ENCODE data around the gene SDK2. TPM values are rescaled to one million over a fixed set of nuclear protein-coding genes. Genes with fewer than 3 reads are reported as not detected.

The SDK2 gene
- total and polyA plus RNA-seq, 9 of the 15 experiments (the other 6 are each of a cell fraction or from before 2014, with no cell fraction given), result 0.04 TPM; not detected in 8

GRCh38 chr17:73304438-73304837 lies 339.8 kb downstream of the SDK2 start (continued):
- TF ChIP-seq TEAD2 (tag; IDR thresholded peaks at IDR 0.05) (no peak), FOS (IDR thresholded peaks at IDR 0.05; ENCODE audit: extremely low read depth, insufficient read length) (no peak)

GRCh38 chr17:73302189-73302588 lies 342.1 kb downstream of the SDK2 start:
- POLR2A ChIA-PET, result interaction anchor here (1.2 kb wide), 1 partner anchor 9 kb away, joined by 5 read pairs; no protein-coding TSS in a partner anchor
- CTCF ChIA-PET (ENCODE audit: low intra/inter-chr PET ratio), result no interaction called here
- no TSS peak for BruUV-seq (replicated peaks)
- TF ChIP-seq ZNF239 (CRISPR knock-in tag; IDR thresholded peaks at IDR 0.05) (no peak), MLX (CRISPR knock-in tag; conservative IDR thresholded peaks at IDR 0.05) (no peak), NR2C1 (IDR thresholded peaks at IDR 0.05) (no peak), NR2C1 (tag; IDR thresholded peaks at IDR 0.05) (no peak), TBP (optimal IDR thresholded peaks at IDR 0.05; ENCODE audit: low read depth, low read length) (no peak), CEBPZ (IDR thresholded peaks at IDR 0.05; ENCODE audit: borderline replicate concordance, low read depth, low read length) (no peak), MTA1 (IDR thresholded peaks at IDR 0.05; ENCODE audit: borderline replicate concordance) (no peak), RBM39 (optimal IDR thresholded peaks at IDR 0.05; ENCODE audit: low read depth, low read length) (no peak), KDM5B (IDR thresholded peaks at IDR 0.05; ENCODE audit: insufficient replicate concordance, low read depth, low read length) (no peak), NCOA6 (IDR thresholded peaks at IDR 0.05) (no peak), U2AF2 (optimal IDR thresholded peaks at IDR 0.05; ENCODE audit: low read depth, low read length) (no peak), NFIX (CRISPR knock-in tag; IDR thresholded peaks at IDR 0.05; ENCODE audit: low read depth) (no peak)

More at GRCh38 chr17:73302189-73302588, 342.1 kb downstream of the SDK2 start:
- Histone ChIP-seq H3K4me2 (ENCODE audit: insufficient read depth, low read length) (no peak overlapping the region), H3K4me1 (replicated peaks in 1 of 2; ENCODE audit: control insufficient read depth in 2 of 2, insufficient read depth in 2 of 2, low read length in 2 of 2) (peaks cover 24 to 43% of the 10 kb centered on the region in 2 experiments), H3K9ac (ENCODE audit: insufficient read depth in 1 of 2, low read depth in 2 of 2, low read length in 2 of 2) (no peak overlapping the region), H3K36me3 (ENCODE audit: control insufficient read depth, insufficient read depth, low read length) (peaks cover 14% of the 10 kb centered on the region; the same call in 2 of the 3 replicates), H3K79me2 (ENCODE audit: control insufficient read depth, insufficient read depth, low read length) (peaks cover 78% of the 10 kb centered on the region), H4K20me1 (replicated peaks; ENCODE audit: control insufficient read depth, insufficient read depth, low read length) (no peaks in the 10 kb centered on the region; the same call in 1 of the 2 replicates), H3K9me1 (ENCODE audit: control insufficient read depth, insufficient read depth, low read length) (peaks cover 3% of the 10 kb centered on the region), H3K27ac (ENCODE audit: extremely low read depth, low read depth, low read length) (no peak overlapping the region), H2AFZ (ENCODE audit: low read depth, low read length) (no peak overlapping the region), H3K9me3 (replicated peaks; ENCODE audit: control insufficient read depth, insufficient read depth, low read depth, low read length) (no peaks in the 10 kb centered on the region), H3K4me3 (no peak overlapping the region), H3K27me3 (ENCODE audit: control insufficient read depth in 2 of 2, insufficient read depth in 2 of 2, low read length in 2 of 2) (no peaks in the 10 kb centered on the region)
- no peak for FAIRE-seq
- in situ Hi-C loops (cut with MboI), result no loop called here
- ATAC-seq, result no peak
- intact Hi-C loops (cut with micrococcal nuclease), result no loop called here
- no peak for DNase-seq (ENCODE audit: extremely low read depth in 1 of 4, low spot score in 3 of 4)
- WGBS (ENCODE audit: insufficient coverage, low coverage, missing lambda C conversion rate), result 80% methylated on average over 3 of the region's 3 CpGs

All from K562 (cell line).